GM12892 (cell line): ENCODE data around the gene BASP1.

Experiments used
- POLR2A ChIP-seq: IDR thresholded peaks from 2 replicates; pipeline ENCODE4 v1.6.1; 2011; ENCODE audit warnings: low read depth, low read length, control low read depth
- POLR2AphosphoS5 ChIP-seq: IDR thresholded peaks from 2 replicates; pipeline ENCODE4 v1.6.1; 2011; ENCODE audit warnings: low read depth, low read length, control low read depth
- TAF1 ChIP-seq: IDR thresholded peaks from 2 replicates; pipeline ENCODE4 v1.6.1; 2011; ENCODE audit warnings: low read depth, mild to moderate bottlenecking, control low read depth, low read length, borderline replicate concordance

- TF ChIP-seq POLR2A, result no peak
- no peak for TF ChIP-seq TAF1
- no peak for TF ChIP-seq POLR2AphosphoS5
These were observed 32.1 kb upstream of the BASP1 start for GRCh38 chr5:17185349-17185748.
